ENCODE data around the gene CAMK1G.

DNA sequence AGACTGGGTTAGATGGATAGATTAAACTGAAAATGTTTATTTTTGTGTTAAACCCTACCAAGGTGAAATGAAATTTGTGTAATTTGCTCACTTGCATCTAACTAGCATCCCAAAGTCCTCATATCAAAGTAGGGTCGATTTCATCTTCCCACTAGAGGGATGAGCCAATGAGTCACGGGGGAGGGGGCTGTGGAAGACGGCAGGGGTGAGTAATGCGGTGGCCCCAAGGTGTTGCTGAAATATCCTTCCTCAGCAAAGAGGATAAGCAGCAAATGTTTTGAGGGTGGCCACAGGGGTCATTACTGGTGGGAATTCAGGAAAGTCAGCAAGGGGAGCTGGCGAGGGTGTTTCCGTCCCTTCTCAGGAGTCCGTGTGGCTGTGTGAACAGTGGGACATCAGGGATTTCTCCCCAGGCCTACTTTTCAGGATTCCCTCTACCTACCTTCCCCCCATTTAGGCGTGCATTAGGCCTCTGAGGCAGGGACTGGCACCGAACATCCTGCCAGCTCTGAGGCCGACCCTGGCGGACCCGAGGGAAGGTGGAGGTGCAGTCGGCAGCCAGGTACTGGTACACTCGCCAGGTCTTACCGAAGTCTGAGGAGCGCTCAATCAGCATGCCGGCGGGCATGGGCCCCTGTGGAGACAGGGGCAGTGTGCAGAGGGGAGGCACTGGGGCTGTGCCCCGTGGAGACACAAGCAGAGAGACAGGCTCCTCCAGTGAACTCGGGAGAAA is 50.7 kb downstream of the CAMK1G start:
- no peak for TF ChIP-seq EZH2 (IDR thresholded peaks at IDR 0.05; ENCODE audit: low read length)
- TF ChIP-seq, protein P1, sequence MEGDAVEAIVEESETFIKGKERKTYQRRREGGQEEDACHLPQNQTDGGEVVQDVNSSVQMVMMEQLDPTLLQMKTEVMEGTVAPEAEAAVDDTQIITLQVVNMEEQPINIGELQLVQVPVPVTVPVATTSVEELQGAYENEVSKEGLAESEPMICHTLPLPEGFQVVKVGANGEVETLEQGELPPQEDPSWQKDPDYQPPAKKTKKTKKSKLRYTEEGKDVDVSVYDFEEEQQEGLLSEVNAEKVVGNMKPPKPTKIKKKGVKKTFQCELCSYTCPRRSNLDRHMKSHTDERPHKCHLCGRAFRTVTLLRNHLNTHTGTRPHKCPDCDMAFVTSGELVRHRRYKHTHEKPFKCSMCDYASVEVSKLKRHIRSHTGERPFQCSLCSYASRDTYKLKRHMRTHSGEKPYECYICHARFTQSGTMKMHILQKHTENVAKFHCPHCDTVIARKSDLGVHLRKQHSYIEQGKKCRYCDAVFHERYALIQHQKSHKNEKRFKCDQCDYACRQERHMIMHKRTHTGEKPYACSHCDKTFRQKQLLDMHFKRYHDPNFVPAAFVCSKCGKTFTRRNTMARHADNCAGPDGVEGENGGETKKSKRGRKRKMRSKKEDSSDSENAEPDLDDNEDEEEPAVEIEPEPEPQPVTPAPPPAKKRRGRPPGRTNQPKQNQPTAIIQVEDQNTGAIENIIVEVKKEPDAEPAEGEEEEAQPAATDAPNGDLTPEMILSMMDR (optimal IDR thresholded peaks at IDR 0.05 in 1 of 3, IDR thresholded peaks at IDR 0.05 in 1 of 3, conservative IDR thresholded peaks at IDR 0.05 in 1 of 3; ENCODE audit: extremely low read depth in 1 of 3, insufficient read depth in 2 of 3, low read length in 3 of 3) = no peak
